Calu3 (cell line): ENCODE measurements around the gene BAIAP3. TPM values are rescaled to one million over a fixed set of nuclear protein-coding genes. Genes with fewer than 3 reads are reported as not detected.

Experiments
- BruUV-seq: library from RNA; stranded (reverse); fragments of 400-500 nt; replicated peaks from 2 replicates; lab custom pipeline; 2021; lab: Mats Ljungman, UMichigan
- CTCF ChIA-PET: fragments of 300-600 bp; sonication (Branson Sonifier 250); formaldehyde crosslinking; loops from one replicate; lab custom pipeline; 2022; ENCODE audit warnings: antibody characterized with exemption; lab: Charles Lee
- DNase-seq: peaks from one replicate; pipeline ENCODE4 v3.0.0; 2022
- H3K27ac Mint-ChIP-seq: one replicate; pipeline ENCODE4 v1.8.0; 2022; ENCODE audit warnings: mixed read lengths; ENCODE audit not compliant: unreplicated experiment
- H3K27me3 Mint-ChIP-seq: one replicate; pipeline ENCODE4 v1.8.0; 2022; ENCODE audit warnings: mixed read lengths; ENCODE audit not compliant: unreplicated experiment
- H3K36me3 Mint-ChIP-seq: one replicate; pipeline ENCODE4 v1.8.0; 2022; ENCODE audit warnings: mild to moderate bottlenecking, moderate library complexity, mixed read lengths; ENCODE audit not compliant: insufficient read depth, unreplicated experiment
- H3K4me1 Mint-ChIP-seq: one replicate; pipeline ENCODE4 v1.8.0; 2022; ENCODE audit warnings: mild to moderate bottlenecking, low read depth, mixed read lengths; ENCODE audit not compliant: unreplicated experiment
- H3K4me3 Mint-ChIP-seq: one replicate; pipeline ENCODE4 v1.8.0; 2022; ENCODE audit warnings: mild to moderate bottlenecking, low read depth, moderate library complexity, mixed read lengths; ENCODE audit not compliant: unreplicated experiment
- H3K9me3 Mint-ChIP-seq: one replicate; pipeline ENCODE4 v1.8.0; 2022; ENCODE audit warnings: low read depth, mixed read lengths; ENCODE audit not compliant: unreplicated experiment
- intact Hi-C: fragments of 100-400 bp; cut with micrococcal nuclease; formaldehyde crosslinking; loops from one replicate; pipeline ENCODE4 v1.10.0; 2022; ENCODE audit not compliant: unreplicated experiment
- total RNA-seq: library from RNA; stranded (reverse); gene quantifications from 2 replicates; pipeline ENCODE4 v1.2.3, GENCODE V29; 2022
- TF ChIP-seq, protein P1 (sequence below): fragments of 200-600 bp; IDR thresholded peaks from one replicate; pipeline ENCODE4 v1.8.0; 2022; ENCODE audit warnings: antibody characterized with exemption; ENCODE audit not compliant: unreplicated experiment

Gene BAIAP3
- total RNA-seq, 1 experiment from 2014 or later, result 2.4 TPM

DNA sequence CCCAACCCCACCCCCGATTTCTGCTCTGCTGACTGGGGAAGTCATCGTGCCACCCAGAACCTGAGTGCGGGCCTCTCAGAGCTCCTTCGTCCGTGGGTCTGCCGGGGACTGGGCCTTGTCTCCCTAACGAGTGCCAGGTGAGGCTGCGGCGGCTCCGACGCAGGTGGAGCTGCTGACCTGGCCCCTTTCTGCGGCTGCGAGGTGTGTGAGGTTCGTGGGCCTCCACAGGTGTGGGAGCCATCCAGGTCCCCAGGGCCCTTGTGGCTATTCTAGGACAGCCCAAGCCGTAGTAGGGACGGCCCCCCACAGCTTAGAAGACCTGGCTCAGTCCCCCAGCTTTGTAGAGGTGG is 21.0 kb upstream of the BAIAP3 start:
- peaks cover 93% of the 10 kb centered on the region for H3K36me3 Mint-ChIP-seq
- H3K4me3 Mint-ChIP-seq, result peak overlapping the region; percentile 98
- TF ChIP-seq, protein P1, sequence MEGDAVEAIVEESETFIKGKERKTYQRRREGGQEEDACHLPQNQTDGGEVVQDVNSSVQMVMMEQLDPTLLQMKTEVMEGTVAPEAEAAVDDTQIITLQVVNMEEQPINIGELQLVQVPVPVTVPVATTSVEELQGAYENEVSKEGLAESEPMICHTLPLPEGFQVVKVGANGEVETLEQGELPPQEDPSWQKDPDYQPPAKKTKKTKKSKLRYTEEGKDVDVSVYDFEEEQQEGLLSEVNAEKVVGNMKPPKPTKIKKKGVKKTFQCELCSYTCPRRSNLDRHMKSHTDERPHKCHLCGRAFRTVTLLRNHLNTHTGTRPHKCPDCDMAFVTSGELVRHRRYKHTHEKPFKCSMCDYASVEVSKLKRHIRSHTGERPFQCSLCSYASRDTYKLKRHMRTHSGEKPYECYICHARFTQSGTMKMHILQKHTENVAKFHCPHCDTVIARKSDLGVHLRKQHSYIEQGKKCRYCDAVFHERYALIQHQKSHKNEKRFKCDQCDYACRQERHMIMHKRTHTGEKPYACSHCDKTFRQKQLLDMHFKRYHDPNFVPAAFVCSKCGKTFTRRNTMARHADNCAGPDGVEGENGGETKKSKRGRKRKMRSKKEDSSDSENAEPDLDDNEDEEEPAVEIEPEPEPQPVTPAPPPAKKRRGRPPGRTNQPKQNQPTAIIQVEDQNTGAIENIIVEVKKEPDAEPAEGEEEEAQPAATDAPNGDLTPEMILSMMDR, result no peak
- H3K27me3 Mint-ChIP-seq, result no peaks in the 10 kb centered on the region
- CTCF ChIA-PET, result interaction anchor here (0.5 kb wide), 1 partner anchor 18 kb away, joined by 4 read pairs; no protein-coding TSS in a partner anchor
- H3K4me1 Mint-ChIP-seq, result peaks cover 20% of the 10 kb centered on the region
- H3K27ac Mint-ChIP-seq, result no peak overlapping the region
- no peak for DNase-seq
- BruUV-seq, result no TSS peak
- intact Hi-C loops, result no loop called here
- no peaks in the 10 kb centered on the region for H3K9me3 Mint-ChIP-seq

DNA sequence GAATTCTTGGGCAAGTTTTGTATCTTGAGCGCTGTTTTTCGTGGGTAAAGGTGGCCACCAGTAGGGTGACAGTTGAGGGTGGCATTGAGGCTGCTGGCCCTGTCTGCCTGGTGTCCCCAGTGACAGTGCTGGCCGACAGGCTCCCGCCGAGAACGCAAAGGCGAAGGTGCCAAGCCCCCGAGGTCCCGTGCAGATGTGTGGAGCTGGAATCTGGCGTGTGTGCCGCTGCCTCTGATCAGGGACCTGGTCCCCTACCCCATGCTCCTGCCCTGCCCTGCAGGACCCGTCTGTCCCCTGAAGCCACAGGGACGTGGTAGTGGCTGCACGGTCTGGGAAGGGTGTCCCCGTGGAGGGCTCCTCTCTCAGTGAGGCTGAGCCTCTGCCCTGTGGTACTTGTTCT is 20.5 kb upstream of the BAIAP3 start:
- intact Hi-C loops, result no loop called here
- Mint-ChIP-seq H3K36me3 (peaks cover 91% of the 10 kb centered on the region), H3K9me3 (no peaks in the 10 kb centered on the region), H3K4me3 (peak overlapping the region; percentile 98), H3K27ac (no peak overlapping the region), H3K27me3 (no peaks in the 10 kb centered on the region), H3K4me1 (peaks cover 20% of the 10 kb centered on the region)
- no TSS peak for BruUV-seq
- CTCF ChIA-PET, result interaction anchor here (0.5 kb wide), 1 partner anchor 621 kb away, joined by 6 read pairs; no protein-coding TSS in a partner anchor
- TF ChIP-seq, protein P1, result no peak
- DNase-seq, result no peak

DNA sequence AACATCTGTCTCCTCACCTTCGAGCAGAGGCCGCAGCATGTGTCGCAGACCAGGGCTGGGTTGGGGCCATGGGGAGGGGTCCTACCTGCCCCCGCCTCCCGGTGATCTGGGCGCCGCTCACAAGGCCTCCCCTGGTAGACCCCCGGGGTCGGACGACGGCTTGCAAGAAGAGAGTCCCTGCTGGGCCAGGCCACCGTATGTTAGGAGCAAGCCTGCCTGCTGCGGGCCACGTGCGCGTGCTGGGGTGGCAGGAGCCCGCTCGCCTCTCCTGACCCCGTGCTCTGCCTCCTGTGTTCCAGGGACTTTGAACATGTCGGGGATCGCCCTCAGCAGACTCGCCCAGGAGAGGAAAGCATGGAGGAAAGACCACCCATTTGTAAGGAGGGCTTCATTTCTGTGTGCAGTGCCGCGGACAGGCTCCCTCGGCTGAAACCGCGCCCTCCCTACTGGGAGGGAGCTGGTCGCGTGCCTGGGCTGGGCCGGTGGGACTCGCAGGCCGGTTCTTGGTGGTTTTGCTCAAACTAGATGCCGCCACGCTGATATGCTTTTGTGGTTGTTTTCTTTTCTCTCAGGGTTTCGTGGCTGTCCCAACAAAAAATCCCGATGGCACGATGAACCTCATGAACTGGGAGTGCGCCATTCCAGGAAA is 19.6 kb upstream of the BAIAP3 start:
- no peak overlapping the region for H3K4me3 Mint-ChIP-seq
- H3K9me3 Mint-ChIP-seq, result no peaks in the 10 kb centered on the region

DNA sequence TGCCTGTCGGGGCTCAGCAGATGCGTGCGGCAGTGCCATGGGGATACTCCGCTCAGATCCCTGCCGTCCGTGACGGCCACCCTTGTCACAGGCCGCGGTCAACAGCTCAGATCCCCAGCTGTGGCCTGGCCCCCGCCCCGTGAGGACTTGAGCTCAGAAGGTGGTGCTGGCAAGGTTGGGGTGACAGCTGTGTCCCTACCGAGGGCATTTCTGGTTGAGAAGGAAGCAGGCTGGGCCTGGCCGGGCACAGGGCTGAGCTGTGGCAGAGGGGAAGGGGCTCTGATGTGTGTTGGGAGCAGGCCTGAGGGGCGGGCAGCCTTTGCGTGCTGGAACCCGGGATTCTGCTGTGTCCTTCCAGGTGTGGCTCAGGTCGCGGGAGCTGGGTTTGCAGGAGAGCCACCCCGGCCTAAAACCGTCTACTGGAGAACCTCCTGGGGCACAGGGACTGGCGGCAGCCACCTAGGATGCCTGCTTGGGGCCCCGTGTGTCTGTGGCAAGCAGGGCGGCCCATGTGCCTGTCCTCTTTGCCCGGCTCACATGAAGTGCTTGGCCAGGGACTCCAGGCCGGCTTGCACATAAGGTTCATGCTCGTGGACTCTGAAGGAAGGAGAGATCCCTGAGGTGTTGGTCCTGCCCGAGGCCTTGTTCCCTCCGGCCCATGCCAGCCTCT is 18.9 kb upstream of the BAIAP3 start:
- intact Hi-C loops, result no loop called here
- BruUV-seq, result no TSS peak
- Mint-ChIP-seq H3K4me1 (peaks cover 20% of the 10 kb centered on the region), H3K27me3 (no peaks in the 10 kb centered on the region), H3K9me3 (no peaks in the 10 kb centered on the region), H3K4me3 (no peak overlapping the region), H3K36me3 (peaks cover 92% of the 10 kb centered on the region), H3K27ac (no peak overlapping the region)
- TF ChIP-seq, protein P1, result no peak
- no peak for DNase-seq
- CTCF ChIA-PET, result no interaction called here

More for the DNA sequence above, 19.6 kb upstream of the BAIAP3 start:
- TF ChIP-seq, protein P1, result no peak
- intact Hi-C loops, result no loop called here
- H3K27me3 Mint-ChIP-seq, result no peaks in the 10 kb centered on the region
- H3K4me1 Mint-ChIP-seq, result peaks cover 20% of the 10 kb centered on the region
- peaks cover 91% of the 10 kb centered on the region for H3K36me3 Mint-ChIP-seq
- no peak overlapping the region for H3K27ac Mint-ChIP-seq
- no peak for DNase-seq
- BruUV-seq, result no TSS peak
- CTCF ChIA-PET, result no interaction called here
